Kidney (tissue), 22 donors: ENCODE data around the gene CHD1. TPM values are rescaled to one million over a fixed set of nuclear protein-coding genes. Genes with fewer than 3 reads are reported as not detected.

Experiments
- DNase-seq, 5 donors: peaks; one replicate each; pipeline ENCODE4 v3.0.0-alpha.2; 2013 to 2020
- FAIRE-seq: peaks from 2 replicates; lab custom pipeline; 2012; peaks lifted over from hg19 to GRCh38; lab: Jason Lieb, UNC
- H3K27ac ChIP-seq, 2 donors: one replicate each; pipeline ENCODE4 v1.7.0; 2013; ENCODE audit warnings: low read depth in 2 of 2, low read length in 2 of 2, inconsistent platforms in 1 of 2
- H3K27me3 ChIP-seq: one replicate; pipeline ENCODE4 v1.7.1; 2013; ENCODE audit warnings: low read length, inconsistent platforms; ENCODE audit not compliant: control insufficient read depth, insufficient read depth
- H3K36me3 ChIP-seq, 3 donors: one replicate each; pipeline versions ENCODE4 v1.7.0 to v1.7.1; 2013; ENCODE audit warnings: low read length in 3 of 3, control low read depth in 1 of 3, inconsistent platforms in 1 of 3; ENCODE audit not compliant: insufficient read depth in 3 of 3, control insufficient read depth in 2 of 3
- H3K4me1 ChIP-seq, 3 donors: one replicate each; pipeline versions ENCODE4 v1.7.0 to v1.7.1; 2013; ENCODE audit warnings: low read length in 3 of 3, inconsistent platforms in 1 of 3, low read depth in 1 of 3; ENCODE audit not compliant: control insufficient read depth in 2 of 3, insufficient read depth in 2 of 3
- H3K4me3 ChIP-seq, 3 donors: one replicate each; pipeline versions ENCODE4 v1.7.0 to v1.8.1; 2013; ENCODE audit warnings: low read length in 3 of 3, control low read depth in 1 of 3, inconsistent platforms in 1 of 3
- H3K9ac ChIP-seq, 3 donors: one replicate each; pipeline versions ENCODE4 v1.7.0 to v1.7.1; 2013; ENCODE audit warnings: low read length in 3 of 3, control low read depth in 1 of 3, inconsistent platforms in 1 of 3
- H3K9me3 ChIP-seq, 3 donors: one replicate each; pipeline versions ENCODE4 v1.7.0 to v1.7.1; 2013; ENCODE audit warnings: low read length in 3 of 3, control low read depth in 1 of 3, inconsistent platforms in 1 of 3; ENCODE audit not compliant: control insufficient read depth in 2 of 3, insufficient read depth in 1 of 3
- CTCF ChIP-seq: IDR thresholded peaks from 3 replicates; pipeline ENCODE4 v1.5.1; 2012; ENCODE audit warnings: mild to moderate bottlenecking, moderate library complexity, borderline replicate concordance; ENCODE audit not compliant: insufficient read depth; ENCODE audit errors: extremely low read depth
- intact Hi-C: fragments of 100-400 bp; cut with DNase I; formaldehyde crosslinking; loops from one replicate; pipeline ENCODE4 v1.11.1; 2022
- long read RNA-seq, 10 donors: library from polyadenylated mRNA in 1 of 10; unstranded in 1 of 10; transcript quantifications; one replicate each; pipeline ENCODE4 v2.0.0 and lab custom pipeline, GENCODE V29; 2021 to 2026
- polyA plus RNA-seq: library from polyadenylated mRNA; stranded (reverse); fragments of 350-450 nt; fragmentation: Illumina TruSeq; extraction: RNeasy Lipid Tissue Mini Kit (QIAGEN cat#74804); gene quantifications from one replicate; pipeline ENCODE4 v1.2.3, GENCODE V29; 2014; ENCODE audit warnings: low read depth, low replicate concordance; ENCODE audit not compliant: insufficient read depth
- total RNA-seq: library from RNA; stranded (reverse); fragmentation: NEBNext Ultra II Directional; extraction: Animal tissue kit (Norgen Biotek cat#: 25700); gene quantifications from one replicate; pipeline ENCODE4 v1.2.1, GENCODE V29; 2021
- donor health status: control.
- donor health status: control.
- donor health status: control.
- donor health status: control.
- donor health status: control.
- donor health status: DM: yes; HTN: yes; CAD: no.
- donor health status: Normal renal cell carcinoma (clear cell type).

The CHD1 gene
- 40.4 TPM for total RNA-seq
- 7.1 TPM for polyA plus RNA-seq
- long read RNA-seq, donor 1, transcript CHD1-205 (4 exons, 724 nt), result major isoform, 7 of 10 reads
- long read RNA-seq, donor 1, partial matches to known transcripts, result 0 of 10 reads
- long read RNA-seq, donor 1, other reads (novel, unspliced or antisense), result 0 of 10 reads
- long read RNA-seq, donor 2, transcript CHD1-205 (4 exons, 724 nt), result major isoform, 5 of 12 reads
- long read RNA-seq, donor 2, partial matches to known transcripts, result 7 of 12 reads
- long read RNA-seq, donor 2, other reads (novel, unspliced or antisense), result 0 of 12 reads
- long read RNA-seq, donor 3, transcript CHD1-205 (4 exons, 724 nt), result major isoform, 8 of 12 reads
- long read RNA-seq, donor 3, partial matches to known transcripts, result 0 of 12 reads
- long read RNA-seq, donor 3, other reads (novel, unspliced or antisense), result 0 of 12 reads
- long read RNA-seq, donor 4, partial matches to known transcripts, result 0 of 2 reads
- long read RNA-seq, donor 4, other reads (novel, unspliced or antisense), result 0 of 2 reads
- long read RNA-seq, donor 5, partial matches to known transcripts, result 0 of 1 reads
- long read RNA-seq, donor 5, other reads (novel, unspliced or antisense), result 0 of 1 reads
- long read RNA-seq, donor 6, transcript CHD1-205 (4 exons, 724 nt), result major isoform, 10 of 12 reads
- long read RNA-seq, donor 6, partial matches to known transcripts, result 0 of 12 reads
- long read RNA-seq, donor 6, other reads (novel, unspliced or antisense), result 0 of 12 reads
- long read RNA-seq, donor 7, partial matches to known transcripts, result 26 of 30 reads
- long read RNA-seq, donor 7, other reads (novel, unspliced or antisense), result 4 of 30 reads
- long read RNA-seq, donor 8, transcript CHD1-205 (4 exons, 724 nt), result major isoform, 12 of 14 reads
- long read RNA-seq, donor 8, partial matches to known transcripts, result 0 of 14 reads
- long read RNA-seq, donor 8, other reads (novel, unspliced or antisense), result 0 of 14 reads
- long read RNA-seq, donor 9, partial matches to known transcripts, result 0 of 5 reads
- long read RNA-seq, donor 9, other reads (novel, unspliced or antisense), result 0 of 5 reads
- long read RNA-seq, donor 10, partial matches to known transcripts, result 0 of 8 reads
- long read RNA-seq, donor 10, other reads (novel, unspliced or antisense), result 0 of 8 reads

- Histone ChIP-seq H3K9me3 (no peaks in the 10 kb centered on the region), H3K9ac (peak within 1 kb of the TSS; percentile 89 to 96 (median 94)), H3K27ac (peak within 1 kb of the TSS; percentile 99 to 100), H3K27me3 (no peaks in the 10 kb centered on the region), H3K4me3 (peak within 1 kb of the TSS; percentile 74 to 89 (median 83)), H3K4me1 (peaks cover 2 to 12% (median 3%) of the 10 kb centered on the region in 3 donors), H3K36me3 (peaks cover 0 to 8% (median 0%) of the 10 kb centered on the region in 3 donors)
- DNase-seq (peak; percentile 98 to 99 (median 99)), FAIRE-seq (no peak)
- intact Hi-C loops, result no loop called here
- TF ChIP-seq CTCF, result no peak
Observed at GRCh38 chr5:98928873-98929709, at the start of gene CHD1. TSS of gene CHD1 (minus strand) at chr5:98929007. CDS start at chr5:98926386, 2,621 bp downstream.

GRCh38 chr5:98978528-98978927 is 49.7 kb upstream of the CHD1 start:
- FAIRE-seq (no peak), DNase-seq (no peak)
- Histone ChIP-seq H3K4me3 (no peak overlapping the region), H3K27ac (no peak overlapping the region), H3K4me1 (no peaks in the 10 kb centered on the region), H3K27me3 (no peaks in the 10 kb centered on the region), H3K9ac (no peak overlapping the region), H3K9me3 (no peaks in the 10 kb centered on the region), H3K36me3 (no peaks in the 10 kb centered on the region)
- intact Hi-C loops, result no loop called here
- no peak for TF ChIP-seq CTCF

- intact Hi-C loops, result no loop called here
- H3K27ac ChIP-seq, result no peak overlapping the region
- TF ChIP-seq CTCF, result no peak
- no peak for FAIRE-seq
- no peaks in the 10 kb centered on the region for H3K36me3 ChIP-seq
- H3K9ac ChIP-seq, result no peak overlapping the region
- no peaks in the 10 kb centered on the region for H3K9me3 ChIP-seq
- no peak overlapping the region for H3K4me3 ChIP-seq
- H3K27me3 ChIP-seq, result no peaks in the 10 kb centered on the region
- no peaks in the 10 kb centered on the region for H3K4me1 ChIP-seq
- DNase-seq, result no peak
Observed at GRCh38 chr5:98977723-98978122, 48.9 kb upstream of the CHD1 start.
